HG03571 (cell line): ENCODE measurements around the gene CCDC127.
"Not testable (repeated sequence)": the region's sequence is repeated elsewhere in the genome, so short reads cannot be mapped to it uniquely, and the experiment has no call there.

Experiments used
- ATAC-seq: cut with Tn5 transposase; IDR thresholded peaks from one replicate; pipeline ENCODE4 v1.9.1; 2021; ENCODE audit not compliant: unreplicated experiment

The CCDC127 gene

GRCh38 chr5:204966-205670, 12.8 kb downstream of the CCDC127 start:
- no peak for ATAC-seq

- ATAC-seq = no peak
Measured at GRCh38 chr5:204462-204861, 13.5 kb downstream of the CCDC127 start.

- no peak for ATAC-seq
Measured at GRCh38 chr5:204001-204400, 14.0 kb downstream of the CCDC127 start.

GRCh38 chr5:203246-203930, 14.6 kb downstream of the CCDC127 start:
- ATAC-seq = no peak

GRCh38 chr5:201672-202071, 16.3 kb downstream of the CCDC127 start:
- no peak for ATAC-seq

GRCh38 chr5:200985-201384, 17.0 kb downstream of the CCDC127 start:
- ATAC-seq = no peak

- no peak for ATAC-seq
Measured at GRCh38 chr5:199950-200645, 17.9 kb downstream of the CCDC127 start.

GRCh38 chr5:199197-199949, 18.6 kb downstream of the CCDC127 start:
- ATAC-seq = no peak

- ATAC-seq = no peak
Measured at GRCh38 chr5:198516-199196, 19.3 kb downstream of the CCDC127 start.

GRCh38 chr5:197892-198489, 20.0 kb downstream of the CCDC127 start:
- ATAC-seq = no peak

GRCh38 chr5:197031-197430, 20.9 kb downstream of the CCDC127 start:
- ATAC-seq = not testable (repeated sequence)

GRCh38 chr5:196350-196749, 21.6 kb downstream of the CCDC127 start:
- no peak for ATAC-seq

- ATAC-seq = no peak
Measured at GRCh38 chr5:195401-196160, 22.4 kb downstream of the CCDC127 start.

GRCh38 chr5:194603-195209, 23.2 kb downstream of the CCDC127 start:
- no peak for ATAC-seq

GRCh38 chr5:194102-194501, 23.9 kb downstream of the CCDC127 start:
- ATAC-seq = no peak

GRCh38 chr5:192970-193831, 24.8 kb downstream of the CCDC127 start:
- ATAC-seq = no peak

GRCh38 chr5:192691-192969, 25.3 kb downstream of the CCDC127 start:
- no peak for ATAC-seq

- no peak for ATAC-seq
Measured at GRCh38 chr5:191949-192690, 25.8 kb downstream of the CCDC127 start.
